C4-2B (cell line): ENCODE results near the gene CREB3.

Experiments used
- CTCF ChIP-seq: fragments of 450-650 bp; conservative IDR thresholded peaks from 2 replicates; pipeline ENCODE4 v1.5.1; 2017; ENCODE audit warnings: mild to moderate bottlenecking
- ZFX ChIP-seq: fragments of 450-650 bp; IDR thresholded peaks from 2 replicates; pipeline ENCODE4 v1.6.1; 2017

GRCh38 chr9:35700031-35700430 lies 32.4 kb upstream of the CREB3 start:
- TF ChIP-seq CTCF (no peak), ZFX (no peak)
